T-helper 2 cell treated with Interferon-gamma antibody and Interleukin-4, amounts not matched to agents 5 μg/mL and 100 μg/mL, for 36 hours (primary cell): ENCODE data around the gene AUNIP.

ENCODE experiments used
- DNase-seq: peaks from one replicate; pipeline ENCODE4 v3.0.0; 2021; ENCODE audit warnings: low spot score
- H3K27ac Mint-ChIP-seq: one replicate; pipeline ENCODE4 v1.8.0; 2021; ENCODE audit warnings: mild to moderate bottlenecking, mixed read lengths
- H3K27me3 Mint-ChIP-seq: one replicate; pipeline ENCODE4 v1.8.0; 2021; ENCODE audit warnings: low read depth, mixed read lengths
- H3K36me3 Mint-ChIP-seq: one replicate; pipeline ENCODE4 v1.8.0; 2021; ENCODE audit warnings: low read depth, mixed read lengths
- H3K4me1 Mint-ChIP-seq: one replicate; pipeline ENCODE4 v1.8.0; 2021; ENCODE audit warnings: low read depth, mixed read lengths
- H3K4me3 Mint-ChIP-seq: one replicate; pipeline ENCODE4 v1.8.0; 2022; ENCODE audit warnings: mild to moderate bottlenecking, moderate library complexity, mixed read lengths
- H3K9me3 Mint-ChIP-seq: one replicate; pipeline ENCODE4 v1.8.0; 2021; ENCODE audit warnings: mixed read lengths

AUNIP gene

DNA sequence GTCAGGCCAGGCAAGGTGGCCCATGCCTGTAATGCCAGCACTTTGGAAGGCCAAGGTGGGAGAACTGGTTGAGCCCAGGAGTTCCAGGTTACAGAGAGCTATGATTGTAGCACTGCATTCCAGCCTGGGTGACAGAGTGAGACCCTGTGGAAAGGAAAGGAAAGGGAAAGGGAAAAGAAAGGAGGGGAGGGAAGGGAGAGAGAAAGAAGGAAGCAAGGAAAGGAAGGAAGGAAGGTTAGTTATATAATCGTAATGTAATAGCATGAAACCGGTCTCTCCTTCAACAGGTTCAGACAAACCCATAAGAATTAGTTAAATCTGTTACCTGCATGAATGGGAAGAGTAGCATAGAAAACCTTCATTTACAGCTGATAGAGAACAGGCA lies 17.4 kb upstream of the AUNIP start:
- H3K4me3 Mint-ChIP-seq = no peak overlapping the region
- H3K36me3 Mint-ChIP-seq = no peaks in the 10 kb centered on the region
- no peak overlapping the region for H3K27ac Mint-ChIP-seq
- no peak for DNase-seq
- H3K27me3 Mint-ChIP-seq = peaks cover 18% of the 10 kb centered on the region
- peaks cover 5% of the 10 kb centered on the region for H3K4me1 Mint-ChIP-seq
- no peaks in the 10 kb centered on the region for H3K9me3 Mint-ChIP-seq

DNA sequence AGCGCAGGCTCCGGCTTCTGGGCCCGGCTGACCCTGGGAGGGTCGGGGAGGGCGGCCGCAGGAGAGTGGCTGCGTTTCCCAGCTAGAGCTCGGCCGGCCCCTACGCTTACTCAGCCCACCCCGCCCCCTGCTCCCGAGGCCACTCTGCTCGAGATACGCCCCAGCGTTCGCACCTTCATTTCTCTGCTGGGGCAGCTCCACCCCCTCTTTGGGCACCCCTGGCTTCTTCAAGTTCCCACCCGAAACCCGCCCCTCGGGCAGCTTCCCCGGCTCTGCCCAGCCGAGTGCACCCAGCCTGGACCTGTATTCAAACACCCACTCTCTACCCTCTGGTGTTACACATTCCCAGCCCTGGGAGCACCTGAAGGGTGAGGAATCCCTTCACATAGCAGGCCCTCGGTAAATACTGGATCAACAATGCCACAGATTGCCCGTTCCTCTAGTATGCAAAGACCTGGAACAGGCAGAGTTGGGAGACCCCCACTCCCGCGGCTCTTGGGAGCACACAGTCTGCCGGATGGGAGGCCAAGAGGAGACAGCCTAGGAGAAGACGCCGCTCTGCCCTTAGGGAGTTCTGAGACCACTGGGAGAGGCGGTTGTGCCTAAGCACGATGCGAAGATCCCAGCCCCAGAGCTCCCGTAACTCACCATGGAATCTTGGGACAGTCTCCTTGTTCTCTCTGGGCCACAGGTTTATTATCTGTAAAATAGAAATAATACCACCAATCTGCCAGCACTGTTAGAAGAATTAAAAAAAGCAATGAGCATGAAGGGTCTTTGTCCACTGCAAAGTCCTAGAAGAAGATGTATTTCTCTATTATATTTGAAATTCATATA lies 16.8 kb upstream of the AUNIP start:
- no peaks in the 10 kb centered on the region for H3K9me3 Mint-ChIP-seq
- peak overlapping the region; percentile 76 for H3K4me3 Mint-ChIP-seq
- H3K36me3 Mint-ChIP-seq = no peaks in the 10 kb centered on the region
- no peak for DNase-seq
- H3K27ac Mint-ChIP-seq = no peak overlapping the region
- peaks cover 5% of the 10 kb centered on the region for H3K4me1 Mint-ChIP-seq
- peaks cover 18% of the 10 kb centered on the region for H3K27me3 Mint-ChIP-seq

DNA sequence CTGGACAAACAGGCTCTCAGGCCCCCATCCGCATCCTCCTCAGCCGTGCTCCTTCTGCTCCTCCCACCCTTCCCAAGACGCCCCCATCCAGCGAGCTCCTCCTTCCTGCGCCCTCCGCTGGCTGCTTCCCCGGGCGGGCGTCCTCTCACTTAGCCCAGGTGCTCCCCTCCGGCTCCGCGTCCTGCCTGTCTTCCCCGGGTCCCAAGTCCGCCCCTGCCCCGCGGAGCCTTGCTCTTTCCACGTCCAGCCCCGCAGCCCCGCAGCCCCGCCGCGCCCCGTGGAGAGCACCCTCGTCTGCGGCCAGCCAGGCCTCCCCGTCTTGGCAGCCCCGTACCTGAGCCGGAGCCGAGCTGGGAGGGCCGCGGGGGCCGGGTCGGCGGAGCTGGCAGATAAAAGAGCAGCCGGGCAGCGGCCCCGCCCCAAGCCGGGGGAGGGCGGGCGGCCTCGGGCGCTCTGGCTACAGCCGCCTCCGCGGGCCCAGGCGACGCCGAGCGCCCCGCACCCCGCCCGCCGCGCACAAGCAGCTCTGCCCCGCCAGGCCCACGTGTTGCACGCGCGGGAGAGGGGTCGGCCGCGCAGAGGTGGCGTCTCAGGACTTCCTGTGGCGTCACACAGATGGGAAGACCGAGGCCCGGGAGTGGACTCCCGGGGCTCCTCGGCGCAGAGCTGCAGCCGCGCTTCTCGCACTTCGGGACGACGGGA lies 16.0 kb upstream of the AUNIP start, which contains the start of gene PAQR7:
Gene PAQR7 (minus strand): TSS at position 555 of the 702 bp plus-strand sequence. CDS start 11,869 bp downstream, outside the sequence.
- no peaks in the 10 kb centered on the region for H3K36me3 Mint-ChIP-seq
- no peaks in the 10 kb centered on the region for H3K9me3 Mint-ChIP-seq
- H3K4me1 Mint-ChIP-seq = peaks cover 5% of the 10 kb centered on the region
- peaks cover 18% of the 10 kb centered on the region for H3K27me3 Mint-ChIP-seq
- H3K27ac Mint-ChIP-seq = peak within 1 kb of the TSS; percentile 70
- peak; percentile 76 for DNase-seq
- H3K4me3 Mint-ChIP-seq = peak within 1 kb of the TSS; percentile 85

DNA sequence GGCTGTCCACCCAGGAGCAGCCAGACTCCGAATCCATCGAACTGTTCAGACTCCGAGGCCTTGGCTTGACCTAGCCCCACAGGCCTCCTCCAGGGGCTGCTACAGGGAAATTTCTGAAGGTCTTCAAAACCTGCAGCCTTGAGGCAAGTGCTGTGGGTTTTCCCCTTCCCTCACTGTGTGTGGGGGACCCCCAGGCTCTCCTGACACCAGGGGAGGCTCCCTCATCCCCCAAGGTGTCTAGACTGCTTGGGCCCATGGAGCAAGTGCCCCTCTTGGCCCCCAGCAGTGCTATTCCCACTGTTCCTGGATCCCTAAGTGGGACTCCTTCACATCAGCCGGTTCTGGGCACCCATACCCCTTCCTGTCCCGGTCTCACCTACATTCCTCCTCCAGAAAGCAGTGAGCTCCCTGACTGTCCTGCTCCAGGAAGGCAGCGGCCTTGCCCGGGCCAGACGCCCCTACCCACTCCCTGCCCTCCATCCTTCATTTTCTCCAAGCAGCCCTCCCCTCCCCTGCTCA lies 15.4 kb upstream of the AUNIP start:
- H3K27me3 Mint-ChIP-seq = peaks cover 18% of the 10 kb centered on the region
- H3K27ac Mint-ChIP-seq = peak overlapping the region; percentile 70
- H3K36me3 Mint-ChIP-seq = no peaks in the 10 kb centered on the region
- peaks cover 5% of the 10 kb centered on the region for H3K4me1 Mint-ChIP-seq
- H3K9me3 Mint-ChIP-seq = no peaks in the 10 kb centered on the region
- H3K4me3 Mint-ChIP-seq = peak overlapping the region; percentile 85
- no peak for DNase-seq

DNA sequence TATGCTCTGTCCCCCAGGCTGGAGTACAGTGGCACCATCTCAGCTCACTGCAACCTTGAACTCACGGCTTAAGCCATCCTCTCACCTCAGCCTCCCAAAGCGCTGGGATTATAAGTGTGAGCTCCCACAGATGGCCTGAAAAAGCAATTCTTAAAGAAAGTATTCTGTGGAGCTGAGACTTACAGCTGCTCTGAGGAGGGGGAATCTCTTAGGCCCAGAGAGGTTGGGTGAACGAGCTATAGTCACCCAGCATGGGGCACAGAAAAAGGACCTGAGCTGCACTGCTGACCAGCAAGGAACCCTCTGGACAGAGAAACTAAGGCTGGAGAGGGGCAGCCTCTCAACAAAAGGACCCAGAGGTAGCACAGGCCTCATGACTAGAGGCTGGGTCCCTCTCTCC lies 15.0 kb upstream of the AUNIP start:
- H3K36me3 Mint-ChIP-seq = no peaks in the 10 kb centered on the region
- H3K9me3 Mint-ChIP-seq = no peaks in the 10 kb centered on the region
- H3K4me1 Mint-ChIP-seq = peaks cover 5% of the 10 kb centered on the region
- H3K4me3 Mint-ChIP-seq = no peak overlapping the region
- no peak for DNase-seq
- peaks cover 18% of the 10 kb centered on the region for H3K27me3 Mint-ChIP-seq
- H3K27ac Mint-ChIP-seq = no peak overlapping the region

DNA sequence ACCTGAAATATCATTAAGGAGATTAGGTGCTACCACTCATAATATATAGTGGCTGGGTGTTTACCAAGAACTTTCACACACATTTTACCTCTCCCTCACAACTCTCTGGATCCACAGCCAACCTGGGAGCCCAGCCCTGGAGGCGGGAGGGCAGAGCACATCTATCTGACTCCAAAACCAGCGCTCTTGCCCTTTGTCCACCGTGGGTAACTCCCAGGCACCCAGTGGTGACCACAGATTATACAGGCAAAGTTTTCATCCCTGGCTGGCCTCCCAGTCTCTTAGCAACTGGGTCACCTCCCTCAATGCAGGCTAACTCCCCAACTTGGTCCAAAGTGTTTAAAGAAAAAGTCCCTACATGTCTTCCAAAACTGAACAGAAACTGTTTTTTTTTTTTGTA lies 13.9 kb upstream of the AUNIP start:
- no peak for DNase-seq
- no peak overlapping the region for H3K27ac Mint-ChIP-seq
- no peaks in the 10 kb centered on the region for H3K36me3 Mint-ChIP-seq
- no peak overlapping the region for H3K4me3 Mint-ChIP-seq
- H3K9me3 Mint-ChIP-seq = no peaks in the 10 kb centered on the region
- peaks cover 18% of the 10 kb centered on the region for H3K27me3 Mint-ChIP-seq
- peaks cover 5% of the 10 kb centered on the region for H3K4me1 Mint-ChIP-seq

DNA sequence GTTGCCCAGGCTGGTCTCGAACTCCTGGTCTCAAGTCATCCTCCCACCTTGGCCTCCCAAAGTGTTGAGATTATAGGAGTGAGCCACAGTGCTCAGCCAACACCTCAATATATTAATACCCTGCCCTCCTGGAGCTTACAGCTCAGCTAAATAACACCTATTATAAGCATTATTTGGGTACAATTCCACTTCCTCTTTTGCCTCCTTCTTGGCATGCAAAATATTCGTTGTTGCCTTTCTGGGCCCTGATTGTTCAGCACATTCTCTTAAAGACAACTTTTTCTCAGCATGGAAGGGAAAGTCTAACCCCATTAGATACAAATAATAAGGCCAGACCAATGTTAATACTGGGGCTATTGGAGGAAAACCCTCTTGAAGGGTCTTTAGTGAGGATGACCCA lies 13.5 kb upstream of the AUNIP start:
- Mint-ChIP-seq H3K27me3 (peaks cover 16% of the 10 kb centered on the region), H3K4me3 (no peak overlapping the region), H3K36me3 (no peaks in the 10 kb centered on the region), H3K27ac (no peak overlapping the region), H3K4me1 (peaks cover 5% of the 10 kb centered on the region), H3K9me3 (no peaks in the 10 kb centered on the region)
- DNase-seq = no peak

DNA sequence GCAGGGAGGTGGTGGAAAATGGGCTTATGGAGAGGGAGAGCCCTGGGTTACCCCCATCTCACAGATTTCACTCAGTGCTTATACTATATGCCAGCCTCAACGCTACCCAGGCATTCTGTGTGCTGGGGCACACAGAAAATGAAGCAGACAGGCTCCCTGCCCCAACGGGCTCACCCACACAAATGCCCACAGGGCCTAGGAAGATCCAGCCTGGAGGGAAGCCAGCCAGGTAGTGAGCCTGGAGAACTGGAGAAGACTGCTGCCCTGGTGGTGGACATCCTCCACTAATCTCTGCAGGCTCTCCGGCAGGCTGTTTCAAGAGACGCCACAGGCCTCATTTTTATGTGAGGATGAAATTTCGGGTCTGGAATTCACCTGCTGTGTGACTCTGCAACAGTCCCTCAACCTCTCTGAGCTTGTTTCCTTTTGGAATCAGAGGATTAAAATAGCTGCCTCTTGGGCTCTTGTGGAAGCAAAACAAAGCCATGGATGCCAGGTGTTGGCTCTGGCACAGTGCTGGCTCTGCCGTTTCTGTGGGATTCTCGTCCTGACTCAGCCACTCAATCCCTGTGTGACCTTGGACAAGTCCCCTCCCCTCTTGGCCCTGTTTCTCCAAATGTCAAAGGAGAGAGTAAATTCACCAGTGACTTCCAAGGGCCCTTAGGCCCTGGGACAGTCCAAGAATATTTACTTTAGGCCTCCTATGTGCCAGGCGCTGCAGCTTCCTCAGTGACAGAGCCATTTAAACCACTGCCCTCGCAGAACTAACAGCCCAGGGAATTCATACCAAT lies 12.6 kb upstream of the AUNIP start:
- Mint-ChIP-seq H3K4me3 (no peak overlapping the region), H3K9me3 (no peaks in the 10 kb centered on the region), H3K27ac (no peak overlapping the region), H3K4me1 (peaks cover 5% of the 10 kb centered on the region), H3K36me3 (no peaks in the 10 kb centered on the region), H3K27me3 (peaks cover 9% of the 10 kb centered on the region)
- DNase-seq = no peak

DNA sequence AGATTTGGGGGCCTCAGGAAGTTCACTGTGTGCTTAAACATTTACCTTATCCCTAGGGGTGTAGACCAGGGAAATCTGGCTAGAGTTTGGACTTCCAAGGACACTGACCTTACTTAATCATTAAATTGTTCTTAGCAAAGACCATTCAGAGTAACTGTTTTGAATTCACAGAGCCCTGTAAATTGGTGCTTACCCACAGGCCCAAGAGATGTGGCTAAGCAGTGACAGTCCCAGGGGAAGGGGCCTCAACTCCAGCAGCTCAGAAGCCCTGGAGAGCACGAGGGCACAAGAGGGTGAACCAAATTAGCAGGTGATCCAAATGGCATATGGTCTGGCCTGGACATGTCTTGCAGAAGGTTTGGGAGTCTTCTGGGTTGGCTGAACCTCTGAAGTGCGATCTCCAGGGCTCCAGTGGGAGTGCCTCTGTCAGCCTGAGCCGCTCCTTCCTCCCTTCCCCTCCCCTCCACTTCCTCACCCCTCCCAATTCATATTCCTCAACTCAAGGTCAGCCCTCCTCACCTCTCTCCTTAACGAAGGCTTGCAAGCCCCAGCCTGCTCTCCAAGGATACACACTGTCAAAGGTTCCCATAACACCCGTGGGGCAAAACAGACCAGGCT lies 11.9 kb upstream of the AUNIP start:
- Mint-ChIP-seq H3K27me3 (peaks cover 3% of the 10 kb centered on the region), H3K9me3 (no peaks in the 10 kb centered on the region), H3K27ac (no peak overlapping the region), H3K4me3 (no peak overlapping the region), H3K4me1 (peaks cover 5% of the 10 kb centered on the region), H3K36me3 (no peaks in the 10 kb centered on the region)
- no peak for DNase-seq

DNA sequence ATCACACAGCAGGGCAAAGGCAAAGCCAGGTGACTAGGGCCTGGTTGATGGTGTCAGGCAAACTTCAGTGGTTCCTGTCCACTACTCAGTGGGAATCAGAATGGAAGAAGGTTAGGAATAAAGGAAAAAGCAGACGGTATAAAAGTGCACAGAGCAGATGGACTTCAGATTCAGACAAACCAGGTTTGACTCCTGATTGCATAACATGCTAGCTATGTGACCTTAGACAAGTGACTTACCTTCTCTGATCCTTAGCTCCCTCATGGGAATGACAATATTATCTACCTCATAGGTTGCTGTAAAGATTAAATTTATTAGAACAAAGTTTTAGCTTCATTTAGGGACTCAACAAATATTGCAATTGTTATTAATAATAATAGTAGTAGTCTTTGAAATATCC lies 11.4 kb upstream of the AUNIP start:
- H3K4me3 Mint-ChIP-seq = no peak overlapping the region
- no peak for DNase-seq
- peaks cover 2% of the 10 kb centered on the region for H3K4me1 Mint-ChIP-seq
- H3K27me3 Mint-ChIP-seq = no peaks in the 10 kb centered on the region
- H3K27ac Mint-ChIP-seq = no peak overlapping the region
- no peaks in the 10 kb centered on the region for H3K36me3 Mint-ChIP-seq
- H3K9me3 Mint-ChIP-seq = no peaks in the 10 kb centered on the region

DNA sequence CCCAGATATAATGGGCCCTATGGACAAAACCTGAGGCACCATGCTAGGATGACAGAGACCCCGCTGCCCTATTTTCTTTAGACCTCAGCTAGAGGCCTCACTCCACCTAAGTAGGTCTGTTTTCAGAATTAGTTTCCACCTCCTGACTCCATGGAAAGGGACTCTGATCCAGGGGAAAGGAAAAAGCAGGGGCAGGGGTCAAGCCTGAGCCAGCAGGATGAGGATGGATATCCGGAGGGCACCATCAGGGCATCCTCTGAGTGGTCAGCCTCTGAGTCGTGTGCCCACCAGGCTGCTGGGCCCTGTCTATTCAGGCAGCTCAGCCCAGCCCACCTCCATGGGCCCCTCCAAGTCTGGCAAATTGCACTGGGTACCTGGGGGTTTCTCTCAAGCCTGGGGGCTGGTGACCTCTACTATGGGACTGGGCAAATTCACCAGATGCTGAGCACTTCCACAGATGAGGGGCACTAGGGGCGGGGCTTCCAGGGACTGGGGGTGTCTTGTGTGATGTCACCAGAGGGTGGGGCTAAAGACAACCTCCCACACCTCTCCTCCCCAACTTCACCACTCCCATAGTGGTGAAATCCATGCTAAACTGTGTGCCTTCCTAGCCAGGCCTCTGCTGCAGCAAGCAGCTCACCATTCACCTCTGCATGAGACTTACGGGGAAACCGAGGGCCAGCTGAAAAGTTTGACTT lies 10.8 kb upstream of the AUNIP start:
- Mint-ChIP-seq H3K4me1 (peaks cover 1% of the 10 kb centered on the region), H3K36me3 (no peaks in the 10 kb centered on the region), H3K27me3 (no peaks in the 10 kb centered on the region), H3K9me3 (no peaks in the 10 kb centered on the region), H3K27ac (no peak overlapping the region), H3K4me3 (no peak overlapping the region)
- no peak for DNase-seq

DNA sequence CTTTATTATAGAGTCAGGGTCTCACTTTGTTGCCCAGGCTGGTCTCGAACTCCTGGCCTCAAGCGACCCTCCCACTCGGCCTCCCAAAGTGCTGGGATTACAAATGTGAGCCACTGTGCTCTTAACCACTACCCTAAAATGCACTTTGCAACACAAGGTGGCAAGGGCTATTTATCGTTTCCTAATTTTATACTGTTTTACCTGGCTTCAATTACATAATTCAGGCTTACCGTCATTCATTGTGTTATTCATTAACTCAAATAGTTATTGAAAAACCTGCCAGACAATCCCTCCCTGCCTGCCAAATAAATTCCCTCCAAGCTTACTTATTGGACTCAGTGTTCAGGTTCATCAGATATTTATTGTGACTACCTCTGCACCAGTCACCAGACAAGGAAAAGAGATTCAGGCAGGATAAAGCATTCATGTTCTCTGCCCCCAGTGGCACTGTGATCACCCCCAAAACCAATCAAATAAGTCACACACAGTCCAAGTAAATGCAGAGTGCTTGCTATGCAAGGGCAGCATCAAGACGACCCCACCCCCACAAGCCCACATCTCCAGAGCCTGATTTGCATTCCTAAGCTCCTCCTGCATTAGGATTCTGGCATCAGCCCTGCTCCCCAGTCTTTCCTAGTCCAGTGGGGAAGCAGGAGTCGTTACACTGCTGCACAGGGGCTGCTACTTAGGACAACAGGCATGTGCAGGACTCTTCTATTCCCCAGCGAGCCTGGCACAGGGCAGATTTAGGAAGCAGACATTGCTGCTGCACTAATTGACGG lies 8.1 kb upstream of the AUNIP start:
- Mint-ChIP-seq H3K36me3 (no peaks in the 10 kb centered on the region), H3K4me3 (no peak overlapping the region), H3K4me1 (no peaks in the 10 kb centered on the region), H3K9me3 (no peaks in the 10 kb centered on the region), H3K27ac (no peak overlapping the region), H3K27me3 (no peaks in the 10 kb centered on the region)
- DNase-seq = no peak
